AG04450 (cell line): ENCODE data around the gene GPI. TPM values are rescaled to one million over a fixed set of nuclear protein-coding genes. Genes with fewer than 3 reads are reported as not detected.

Source experiments
- CTCF ChIA-PET: fragments of 300-600, 350-600 bp; formaldehyde crosslinking; extraction: SDS; loops from one replicate; lab custom pipeline; 2022; ENCODE audit warnings: antibody characterized with exemption, inconsistent platforms; lab: Charles Lee
- POLR2A ChIA-PET: fragments of 350-600 bp; formaldehyde crosslinking; extraction: SDS; loops from one replicate; lab custom pipeline; 2021; ENCODE audit warnings: antibody characterized with exemption, inconsistent platforms; lab: Yijun Ruan, JAX
- DNase-seq: peaks from one replicate; pipeline ENCODE4 v3.0.0-alpha.2; 2011; ENCODE audit warnings: low read depth, low spot score
- H3K27ac ChIP-seq: one replicate; pipeline ENCODE4 v1.5.1; 2012; ENCODE audit warnings: low read depth, low read length, control low read depth
- H3K27me3 ChIP-seq: one replicate; pipeline ENCODE4 v1.6.0; 2012; ENCODE audit warnings: low read length; ENCODE audit not compliant: control insufficient read depth, insufficient read depth
- H3K4me3 ChIP-seq: 2 replicates; pipeline ENCODE4 v1.5.1; 2011; ENCODE audit warnings: mild to moderate bottlenecking, low read depth, low read length, control low read depth
- H3K9me3 ChIP-seq: 2 replicates; pipeline ENCODE4 v1.5.1; 2012; ENCODE audit warnings: low read length; ENCODE audit not compliant: control insufficient read depth, insufficient read depth
- CTCF ChIP-seq: IDR thresholded peaks from 2 replicates; pipeline ENCODE4 v1.5.1; 2011; ENCODE audit warnings: low read depth, low read length, control low read depth, inconsistent platforms
- polyA plus RNA-seq: library from polyadenylated mRNA; depleted of rRNA; stranded (reverse); fragments of >200 nt; gene quantifications from 2 replicates; pipeline ENCODE4 v1.2.3, GENCODE V29; 2011

GPI gene
- polyA plus RNA-seq, 1 experiment = 141 TPM

- DNase-seq = no peak
- Histone ChIP-seq H3K9me3 (no peaks in the 10 kb centered on the region; the same call in 1 of the 2 replicates), H3K27me3 (no peaks in the 10 kb centered on the region), H3K27ac (no peak overlapping the region), H3K4me3 (no peak overlapping the region)
- POLR2A ChIA-PET = interaction anchor here (0.7 kb wide), 1 partner anchor 23 kb away, joined by 3 read pairs; no protein-coding TSS in a partner anchor
- no peak for TF ChIP-seq CTCF
- CTCF ChIA-PET = interaction anchor here (1.5 kb wide), 1 partner anchor 35 kb away, joined by 4 read pairs; no protein-coding TSS in a partner anchor
These were observed 16.6 kb downstream of the GPI start for GRCh38 chr19:34381399-34382251.

- Histone ChIP-seq H3K4me3 (no peak overlapping the region), H3K9me3 (no peaks in the 10 kb centered on the region; the same call in 1 of the 2 replicates), H3K27me3 (no peaks in the 10 kb centered on the region), H3K27ac (no peak overlapping the region)
- CTCF ChIA-PET = no interaction called here
- no peak for TF ChIP-seq CTCF
- POLR2A ChIA-PET = no interaction called here
- no peak for DNase-seq
These were observed 17.5 kb downstream of the GPI start for GRCh38 chr19:34382471-34382870.

GRCh38 chr19:34383599-34383998, 18.6 kb downstream of the GPI start:
- ChIA-PET CTCF (no interaction called here), POLR2A (no interaction called here)
- DNase-seq = no peak
- Histone ChIP-seq H3K27me3 (no peaks in the 10 kb centered on the region), H3K4me3 (no peak overlapping the region), H3K9me3 (no peaks in the 10 kb centered on the region; the same call in 1 of the 2 replicates), H3K27ac (no peak overlapping the region)
- no peak for TF ChIP-seq CTCF

- ChIA-PET CTCF (no interaction called here), POLR2A (interaction anchor here (0.7 to 1.1 kb wide), 2 partner anchors 16 to 1518 kb away, joined by 3 read pairs; no protein-coding TSS in a partner anchor)
- TF ChIP-seq CTCF = no peak
- no peak for DNase-seq
- no peak overlapping the region for H3K27ac ChIP-seq
- no peaks in the 10 kb centered on the region for H3K9me3 ChIP-seq
- no peak overlapping the region for H3K4me3 ChIP-seq
- no peaks in the 10 kb centered on the region for H3K27me3 ChIP-seq
These were observed 21.8 kb downstream of the GPI start for GRCh38 chr19:34386645-34387445.
